ENCODE data around the gene JADE2.

DNA sequence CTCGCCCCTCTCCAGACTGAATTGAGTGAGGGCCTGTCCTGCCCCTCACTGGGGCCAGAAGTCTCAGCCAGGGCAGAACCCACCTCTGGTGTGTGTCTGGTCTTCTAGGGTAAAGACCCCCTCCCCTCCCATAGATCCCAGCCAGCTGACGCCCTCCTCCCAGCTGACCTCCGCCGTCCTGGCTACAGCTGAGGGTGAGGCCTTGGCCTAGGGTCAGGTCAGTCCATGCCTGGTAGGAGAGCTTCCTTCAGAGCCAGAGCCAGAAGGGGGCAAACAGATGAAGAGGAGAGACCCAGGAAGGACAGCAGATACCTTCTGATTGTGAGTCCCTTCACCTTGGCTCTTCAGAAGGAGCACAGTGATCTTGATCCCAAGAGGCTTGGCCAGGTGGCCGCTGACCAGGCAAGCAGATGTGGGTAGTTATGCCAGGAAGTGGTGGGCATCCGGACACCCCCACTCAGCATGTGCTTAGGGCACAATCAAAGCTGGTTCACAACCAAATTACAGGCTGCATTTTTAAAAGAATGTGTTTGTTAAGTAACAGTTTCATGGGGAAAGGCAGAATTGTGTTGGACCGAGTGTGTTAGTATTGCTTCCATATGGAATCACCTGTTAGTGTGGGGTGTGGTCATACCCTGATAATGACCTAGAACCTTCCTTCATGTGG, 29.9 kb downstream of the JADE2 start:
- no peak for TF ChIP-seq POLR2A (IDR thresholded peaks at IDR 0.05)
- TF ChIP-seq, protein P1, sequence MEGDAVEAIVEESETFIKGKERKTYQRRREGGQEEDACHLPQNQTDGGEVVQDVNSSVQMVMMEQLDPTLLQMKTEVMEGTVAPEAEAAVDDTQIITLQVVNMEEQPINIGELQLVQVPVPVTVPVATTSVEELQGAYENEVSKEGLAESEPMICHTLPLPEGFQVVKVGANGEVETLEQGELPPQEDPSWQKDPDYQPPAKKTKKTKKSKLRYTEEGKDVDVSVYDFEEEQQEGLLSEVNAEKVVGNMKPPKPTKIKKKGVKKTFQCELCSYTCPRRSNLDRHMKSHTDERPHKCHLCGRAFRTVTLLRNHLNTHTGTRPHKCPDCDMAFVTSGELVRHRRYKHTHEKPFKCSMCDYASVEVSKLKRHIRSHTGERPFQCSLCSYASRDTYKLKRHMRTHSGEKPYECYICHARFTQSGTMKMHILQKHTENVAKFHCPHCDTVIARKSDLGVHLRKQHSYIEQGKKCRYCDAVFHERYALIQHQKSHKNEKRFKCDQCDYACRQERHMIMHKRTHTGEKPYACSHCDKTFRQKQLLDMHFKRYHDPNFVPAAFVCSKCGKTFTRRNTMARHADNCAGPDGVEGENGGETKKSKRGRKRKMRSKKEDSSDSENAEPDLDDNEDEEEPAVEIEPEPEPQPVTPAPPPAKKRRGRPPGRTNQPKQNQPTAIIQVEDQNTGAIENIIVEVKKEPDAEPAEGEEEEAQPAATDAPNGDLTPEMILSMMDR (IDR thresholded peaks at IDR 0.05): no peak

Data from right lobe of liver (tissue), 4 donors.